ENCODE results near the gene DDRGK1.
"Not testable (repeated sequence)": the region's sequence is repeated elsewhere in the genome, so short reads cannot be mapped to it uniquely, and the experiment has no call there.

DDRGK1 gene

DNA sequence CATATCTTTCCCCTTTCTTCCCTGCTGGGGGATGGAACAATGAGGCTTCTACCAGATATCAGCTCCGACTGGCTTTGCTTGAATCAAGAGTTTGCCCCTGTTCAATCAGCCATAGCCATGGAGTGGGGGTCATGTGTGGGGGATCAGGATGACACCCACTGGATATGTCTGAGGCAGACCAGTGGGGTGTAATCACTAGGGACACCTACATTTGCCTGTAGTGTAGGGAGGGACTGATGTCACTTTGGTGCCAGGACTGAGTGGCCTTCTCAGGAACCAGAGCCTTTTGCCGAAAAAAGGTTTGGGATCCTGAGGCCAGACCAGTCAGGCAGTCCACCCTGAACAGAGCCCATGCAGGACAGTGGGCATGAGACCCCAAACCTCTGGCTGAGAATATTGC lies 5.9 kb upstream of the DDRGK1 start:
- no peak for DNase-seq

DNA sequence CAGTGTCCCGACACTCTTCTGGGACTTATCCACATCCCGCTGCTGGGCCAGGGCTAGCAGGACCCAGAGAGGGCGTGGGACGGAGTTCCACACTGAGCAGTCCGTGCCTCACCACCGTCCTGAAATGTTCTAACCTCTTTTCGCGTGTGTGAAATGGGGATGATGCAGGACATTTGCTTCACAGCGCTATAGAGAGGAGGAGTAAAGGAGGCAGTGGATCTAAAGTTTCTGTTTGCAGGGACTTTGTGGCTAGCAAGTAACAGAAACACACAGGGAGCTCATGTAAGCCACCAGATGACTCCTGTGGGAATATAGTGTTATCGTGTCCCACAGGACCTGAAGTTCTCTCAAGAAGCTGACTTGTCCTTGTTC lies 5.5 kb upstream of the DDRGK1 start:
- DNase-seq = no peak

DNA sequence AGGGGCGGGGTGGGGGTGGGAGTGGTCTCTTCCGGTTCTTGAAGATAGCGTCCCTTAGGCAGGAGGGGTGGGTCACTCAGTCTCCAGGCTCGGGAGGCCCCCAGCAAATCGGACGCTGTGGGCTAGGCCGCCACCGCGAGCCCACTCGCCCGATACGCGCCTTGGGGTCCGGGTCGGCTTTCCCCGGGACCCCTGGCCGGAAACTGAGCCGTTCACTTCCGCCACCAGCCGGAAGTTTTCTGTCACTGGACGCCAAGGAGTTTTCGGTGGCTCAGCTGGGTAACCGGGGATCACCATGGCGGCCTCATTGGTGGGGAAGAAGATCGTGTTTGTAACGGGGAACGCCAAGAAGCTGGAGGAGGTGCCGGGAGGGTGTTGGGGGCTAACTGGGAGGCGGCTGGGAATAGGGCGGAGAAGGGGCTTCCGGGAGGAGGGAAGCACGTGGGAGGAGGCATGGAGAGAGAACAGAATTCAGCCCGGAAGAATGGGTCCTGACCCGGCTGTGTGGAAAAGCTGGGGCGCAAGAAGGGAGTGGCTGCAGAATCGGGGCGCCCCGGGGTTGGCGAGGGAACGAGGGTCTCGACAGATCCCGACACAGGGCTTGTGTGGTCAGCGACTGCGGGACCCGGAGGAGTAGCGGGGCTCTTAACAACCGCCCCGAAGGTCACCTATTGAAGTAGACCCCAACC lies 4.9 kb upstream of the DDRGK1 start, which contains the start of gene ITPA:
Gene ITPA, plus strand, starts transcription at position 242 of the 689 bp plus-strand sequence. Its CDS starts 54 bp downstream, at position 296.
- DNase-seq = peak; percentile 49

DNA sequence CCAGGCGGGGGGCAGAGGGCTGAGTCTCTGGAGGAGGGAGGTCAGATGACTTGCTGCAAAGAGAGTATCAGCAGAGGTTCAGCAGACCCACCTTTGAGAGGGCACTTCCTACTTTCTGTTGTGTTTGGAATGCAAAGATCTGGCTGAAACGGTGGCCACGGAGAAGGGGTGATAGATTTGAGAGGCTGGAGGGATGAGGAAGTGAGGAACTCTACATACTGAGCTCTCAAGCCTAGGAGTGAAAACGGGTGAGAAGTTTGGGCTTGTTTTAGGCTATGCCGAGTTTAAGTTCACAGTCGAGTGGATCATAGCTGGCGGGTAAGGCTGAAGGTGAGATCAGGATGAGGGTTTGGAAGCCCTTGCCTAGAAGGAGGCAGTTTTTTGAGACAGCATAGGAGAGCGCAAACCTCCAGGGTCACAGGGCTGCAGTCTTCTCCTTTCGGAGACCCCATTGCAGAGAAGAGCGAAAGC lies 4.3 kb upstream of the DDRGK1 start:
- DNase-seq = no peak

DNA sequence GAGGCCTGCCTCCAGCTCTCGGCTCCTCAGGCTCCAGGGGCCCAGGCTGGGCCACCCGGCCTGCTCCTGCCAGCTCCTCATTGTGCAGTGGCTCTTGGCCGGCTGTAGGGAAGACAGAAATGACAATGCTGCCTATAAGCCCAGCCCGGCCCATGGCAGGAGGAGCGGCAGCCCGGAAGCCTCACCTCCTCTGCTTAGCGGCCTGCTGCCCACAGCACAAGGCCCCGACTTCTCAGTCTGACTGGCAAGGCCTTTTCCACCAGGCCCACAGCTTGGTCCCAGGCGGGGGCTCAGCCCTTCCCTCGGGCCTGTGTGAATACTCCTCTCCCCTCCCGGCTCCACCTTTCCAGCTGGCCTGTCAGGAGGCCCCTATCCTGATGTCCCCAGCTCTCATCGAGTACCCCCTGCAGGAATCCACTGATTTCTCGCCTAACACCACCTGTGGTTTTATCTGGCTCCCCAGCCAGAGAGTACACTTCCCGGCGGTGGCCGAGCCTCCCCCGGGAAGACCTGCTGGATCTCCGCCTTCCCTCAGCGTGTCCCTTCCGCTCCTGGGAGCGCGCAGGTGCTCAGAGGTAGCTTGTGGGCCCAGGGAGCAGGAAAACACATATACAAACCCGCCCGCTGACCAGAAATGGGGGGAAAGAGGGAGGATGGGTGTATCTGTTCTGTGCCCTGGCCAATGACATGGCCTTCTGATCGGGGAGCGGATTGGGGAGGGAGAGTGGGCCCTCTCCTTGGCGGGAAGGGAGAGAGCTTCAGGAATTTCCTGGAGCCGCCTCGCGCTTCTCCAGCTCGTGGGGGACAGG lies 963 bp downstream of the DDRGK1 start:
- peak; percentile 31 for DNase-seq

DNA sequence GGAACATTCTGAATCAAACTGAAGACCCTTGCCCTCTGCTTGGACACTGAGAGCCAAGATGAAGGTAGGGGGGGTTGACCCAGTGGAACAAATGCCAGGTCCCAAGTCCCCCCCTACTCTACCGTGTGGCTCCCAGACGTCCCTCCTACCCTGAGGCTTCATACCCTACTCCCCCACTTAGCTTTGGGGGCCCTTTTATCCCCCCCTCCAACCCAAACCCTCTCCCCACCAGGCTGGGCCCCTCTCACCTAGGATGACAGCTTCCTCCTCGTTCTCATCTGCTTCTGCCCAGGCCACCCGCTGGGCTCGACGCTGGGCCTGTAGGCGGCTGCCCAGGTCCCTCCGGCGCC lies 1.5 kb downstream of the DDRGK1 start:
- no peak for DNase-seq

DNA sequence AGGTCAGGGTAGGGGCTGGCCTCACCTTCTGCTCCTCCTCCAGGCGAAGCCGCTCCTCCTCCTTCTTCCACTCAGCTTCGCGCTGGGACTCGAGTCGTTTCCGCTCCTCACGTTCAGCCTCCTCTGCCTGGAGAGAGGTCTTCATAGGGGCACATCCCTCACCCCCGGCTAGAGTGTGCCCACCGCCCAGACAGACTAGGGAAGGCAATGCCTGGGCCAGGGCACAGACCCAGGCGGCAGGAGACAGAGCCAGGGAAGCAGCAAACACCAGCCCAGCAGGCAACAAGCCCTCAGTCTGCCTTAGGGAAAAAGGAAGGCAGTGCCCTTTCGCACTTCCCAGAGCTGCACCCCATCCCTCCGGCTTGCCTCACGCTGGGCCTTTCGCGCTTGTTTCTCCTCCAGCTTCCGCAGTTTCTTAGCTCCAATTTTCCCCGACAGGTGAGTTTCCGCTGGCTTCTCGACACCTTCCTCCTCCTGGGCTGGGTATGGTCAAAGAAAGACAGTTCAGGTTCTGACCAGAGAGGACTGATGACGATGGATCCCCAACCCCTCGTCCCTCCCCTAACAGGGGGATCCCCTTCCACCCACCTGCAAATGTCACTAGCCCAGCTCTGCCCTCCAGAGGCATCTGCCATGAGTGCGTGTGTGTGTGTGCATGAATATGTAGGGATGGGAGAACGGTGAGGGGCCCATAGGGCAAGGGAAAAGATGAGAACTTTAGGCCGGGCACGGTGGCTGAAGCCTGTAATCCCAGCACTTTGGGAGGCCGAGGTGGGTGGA lies 4.3 kb downstream of the DDRGK1 start:
- no peak for DNase-seq

DNA sequence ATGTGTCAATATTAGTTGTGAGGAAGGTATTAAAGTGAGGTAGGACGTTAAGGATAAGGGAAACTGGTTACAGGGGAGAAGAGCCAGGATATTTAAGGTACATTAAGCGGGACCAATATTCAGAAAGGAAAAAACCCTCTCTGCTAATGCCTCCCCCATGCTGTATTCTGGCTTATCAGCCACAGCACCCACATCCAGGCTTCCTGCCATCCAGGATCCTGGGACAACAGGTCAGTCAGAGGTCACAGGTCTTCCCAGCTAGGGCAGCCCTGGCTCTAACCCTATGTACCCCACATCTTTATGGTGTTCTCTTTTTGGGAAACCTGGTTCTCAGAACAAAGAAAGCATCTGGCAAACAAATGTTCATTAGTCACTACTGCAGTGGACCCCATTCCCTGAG lies 5.3 kb downstream of the DDRGK1 start:
- no peak for DNase-seq

DNA sequence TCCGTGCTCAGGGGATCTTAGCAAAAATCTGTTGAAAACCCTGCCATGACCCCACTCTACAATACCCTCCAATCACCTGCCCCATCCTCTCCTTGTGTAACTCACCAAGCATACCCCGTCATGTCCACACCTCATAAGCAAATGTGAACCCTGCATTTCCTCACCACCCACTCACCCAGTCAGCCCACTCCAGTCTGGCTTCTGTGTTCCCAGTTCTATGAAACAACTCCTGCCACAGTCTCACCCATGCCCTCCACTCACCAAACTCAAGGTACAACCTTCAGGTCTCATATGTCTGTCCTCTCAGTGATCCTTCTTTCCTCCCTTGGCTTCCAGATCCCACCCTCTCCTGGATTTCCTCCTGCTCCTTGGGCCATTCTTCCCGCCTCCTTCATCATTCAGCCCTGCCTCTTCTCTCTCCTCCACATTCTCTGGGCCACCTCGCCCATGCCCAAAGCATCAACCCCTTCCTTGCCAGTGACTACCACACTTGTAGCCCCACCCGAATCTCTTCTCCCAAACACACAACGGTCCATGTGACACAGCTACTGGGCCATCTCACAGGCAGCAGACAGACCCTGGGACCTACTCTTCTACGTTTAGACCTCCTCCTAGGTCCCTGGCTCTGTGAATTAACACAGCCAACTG lies 8.8 kb downstream of the DDRGK1 start:
- DNase-seq = no peak

DNA sequence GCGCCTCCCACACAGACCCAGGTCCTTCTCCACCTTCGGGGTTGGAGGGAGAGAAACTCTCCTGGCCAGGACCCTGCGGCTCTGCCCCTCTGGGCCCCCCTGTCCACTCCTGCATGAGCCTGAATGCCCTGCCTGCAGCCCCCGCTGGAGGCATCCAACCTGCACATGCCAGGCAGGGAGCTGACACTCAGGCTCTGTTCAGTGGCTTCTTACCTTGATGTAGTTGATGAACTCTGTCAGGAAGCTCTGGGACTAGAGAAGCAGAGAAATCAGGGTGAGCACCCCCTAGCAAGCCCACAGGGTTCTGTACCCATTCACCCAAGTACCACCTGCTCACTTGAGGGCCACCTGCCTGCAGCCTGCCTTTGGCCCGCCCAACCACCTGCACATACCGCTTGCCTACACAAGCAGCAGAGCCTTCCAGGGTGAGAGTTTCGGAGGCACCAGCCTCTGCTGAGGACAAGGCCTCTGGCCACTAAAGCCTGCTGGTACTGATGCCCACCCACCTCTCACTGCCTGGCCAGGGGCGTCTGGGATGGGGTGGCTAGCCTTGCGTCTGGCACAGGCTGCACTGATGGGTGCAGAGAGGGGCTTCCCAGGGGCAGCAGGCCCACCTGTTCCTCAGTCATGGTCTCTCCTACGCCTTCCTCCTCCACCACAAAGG lies 9.7 kb downstream of the DDRGK1 start:
- no peak for DNase-seq

DNA sequence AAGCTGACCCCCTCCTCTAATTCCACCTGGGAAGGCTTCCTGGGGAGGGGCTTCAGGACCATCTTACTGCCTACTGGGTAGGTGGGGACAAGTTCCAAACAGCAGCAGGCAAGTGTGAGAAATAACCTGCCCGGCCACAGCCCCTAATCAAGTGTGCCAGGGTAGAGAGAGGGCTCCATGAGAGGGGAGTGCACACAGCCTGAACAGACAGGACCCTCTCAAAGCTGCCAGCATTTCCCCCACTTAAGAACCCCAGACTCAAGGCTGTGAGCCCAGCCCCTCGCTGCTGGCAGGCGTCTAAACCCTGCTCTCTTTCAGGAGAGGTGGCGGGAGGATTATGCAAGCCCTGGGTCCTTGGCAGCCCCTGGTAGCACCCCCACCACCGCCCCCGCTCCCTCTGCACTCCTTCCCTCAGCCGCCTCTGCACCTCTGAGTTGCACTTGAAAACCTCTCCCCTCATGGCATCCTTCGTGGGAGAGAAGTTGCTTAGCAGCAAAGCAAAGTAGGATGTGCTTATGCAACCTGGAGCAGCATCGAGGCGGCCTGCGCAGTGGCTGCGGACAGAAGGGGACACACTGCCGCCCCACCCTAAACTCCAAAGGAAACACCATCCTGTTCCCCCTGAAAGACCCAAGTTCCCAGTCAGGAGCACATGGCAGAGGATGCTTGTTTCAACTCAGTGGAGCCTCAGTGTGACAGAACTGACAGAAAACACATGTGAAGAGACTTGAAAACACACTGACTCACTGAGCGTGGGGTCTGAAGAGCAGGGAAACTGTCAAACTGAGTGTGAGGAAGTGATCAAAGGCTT lies 10.5 kb downstream of the DDRGK1 start:
- DNase-seq = no peak

DNA sequence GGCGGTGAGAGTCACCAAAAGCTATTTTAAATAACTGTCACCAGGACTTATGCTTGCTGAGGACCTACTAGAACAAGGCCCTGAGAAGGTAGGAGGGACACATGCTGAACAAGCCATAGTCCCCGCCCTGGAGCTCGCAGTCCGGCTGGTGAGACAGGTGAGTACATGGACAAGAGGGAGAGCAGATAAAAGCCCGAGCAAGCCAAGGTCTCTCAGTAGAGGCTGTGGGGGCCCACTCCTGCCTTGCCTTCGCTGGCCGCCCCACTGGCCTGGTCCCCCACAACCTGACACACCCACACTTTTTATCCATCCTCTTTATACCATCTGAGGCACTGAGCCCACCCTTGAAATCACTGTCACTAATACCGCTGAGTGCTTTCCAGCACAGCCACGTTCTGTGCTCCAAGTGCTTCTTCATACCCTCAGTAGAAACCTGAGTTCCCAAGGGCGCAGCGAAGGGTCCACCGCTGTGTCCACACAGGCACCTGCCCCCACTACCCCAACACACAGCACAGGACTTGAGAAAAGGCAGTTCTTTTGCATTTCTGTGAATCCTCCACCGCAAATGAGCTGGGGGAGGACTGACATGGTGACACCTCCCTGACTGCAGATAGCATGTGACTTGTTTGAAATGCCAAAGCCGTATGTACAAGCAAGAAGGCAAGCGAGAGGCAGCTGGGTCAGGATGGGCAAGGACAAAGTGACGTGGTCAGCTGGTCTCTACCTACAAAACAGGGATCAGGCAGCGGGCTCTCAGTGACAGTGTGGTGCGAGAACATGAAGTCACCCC lies 12.1 kb downstream of the DDRGK1 start:
- no peak for DNase-seq

DNA sequence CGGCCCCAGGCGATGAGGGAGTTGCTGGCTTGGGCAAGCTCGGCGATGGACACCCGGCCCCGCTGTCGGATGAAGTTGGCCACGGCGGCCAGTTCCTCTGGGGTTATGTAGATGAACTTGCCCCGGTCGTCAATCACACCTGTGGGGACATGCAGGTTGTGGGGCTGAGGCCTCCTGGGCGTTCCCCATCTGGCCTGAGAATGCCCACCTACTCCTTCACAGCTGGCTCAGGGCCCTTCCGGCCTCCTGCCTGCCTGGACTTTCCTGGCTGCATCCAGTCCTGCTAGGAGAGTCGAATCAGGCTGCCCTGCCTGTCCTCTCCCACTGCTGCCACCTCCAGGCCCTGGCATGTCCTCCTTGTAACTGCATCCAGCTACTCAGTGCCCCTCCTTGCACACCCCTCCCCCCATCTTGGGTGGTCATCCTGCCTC lies 13.8 kb downstream of the DDRGK1 start:
- DNase-seq = no peak

DNA sequence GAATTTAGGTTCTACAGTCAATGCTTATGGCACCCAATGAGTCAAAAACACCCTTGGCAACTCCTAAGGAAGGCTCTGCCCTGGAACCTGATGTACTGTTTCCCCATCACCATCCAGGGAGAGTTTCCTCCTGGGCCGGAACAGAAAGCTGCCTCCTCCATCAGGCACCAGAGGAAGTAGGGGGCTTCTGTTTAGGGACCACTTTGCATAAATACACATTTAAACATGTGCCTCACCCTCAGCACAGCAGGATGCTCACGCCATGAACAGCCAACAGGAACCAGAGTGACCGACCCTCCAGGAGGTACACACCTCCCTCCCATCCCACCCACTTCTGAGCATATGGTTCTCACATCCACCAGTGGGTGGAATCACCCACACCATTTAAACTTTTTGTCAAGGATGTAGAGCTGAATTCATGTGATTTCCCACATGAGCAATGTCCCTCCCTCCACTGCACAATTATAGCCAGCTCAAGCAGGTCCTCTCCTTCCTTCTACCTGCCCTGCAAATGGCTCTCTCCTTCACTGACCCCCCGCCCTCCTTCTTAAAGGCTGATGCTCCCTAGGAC lies 14.8 kb downstream of the DDRGK1 start:
- DNase-seq = no peak

DNA sequence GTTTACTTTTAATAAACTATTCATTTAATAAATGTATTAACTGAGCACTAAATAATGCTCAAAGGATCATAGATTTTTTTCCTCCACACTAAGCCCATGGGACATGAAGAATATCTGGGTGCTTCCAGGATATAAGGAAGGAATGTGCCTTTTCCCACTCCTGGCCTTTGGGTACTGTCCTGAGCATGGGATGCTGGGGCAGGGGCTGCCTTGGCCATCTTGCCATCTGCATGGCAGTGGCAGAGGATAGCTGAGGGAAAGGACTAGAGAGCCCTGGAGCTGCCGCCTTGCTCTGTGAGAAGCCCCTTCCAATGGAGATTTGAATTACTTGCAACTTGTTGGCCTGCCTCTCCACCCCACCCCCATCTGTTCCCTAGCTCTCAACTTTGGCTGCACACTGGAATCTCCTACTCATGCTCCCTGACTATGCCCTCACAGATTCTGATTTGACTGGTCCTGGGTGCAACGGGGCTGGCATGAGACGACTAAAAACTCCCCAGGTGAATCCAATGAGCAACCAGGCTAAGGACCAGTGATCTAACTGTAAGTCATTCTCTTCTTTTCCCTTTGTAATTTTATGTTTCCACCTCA lies 15.6 kb downstream of the DDRGK1 start:
- DNase-seq = no peak

DNA sequence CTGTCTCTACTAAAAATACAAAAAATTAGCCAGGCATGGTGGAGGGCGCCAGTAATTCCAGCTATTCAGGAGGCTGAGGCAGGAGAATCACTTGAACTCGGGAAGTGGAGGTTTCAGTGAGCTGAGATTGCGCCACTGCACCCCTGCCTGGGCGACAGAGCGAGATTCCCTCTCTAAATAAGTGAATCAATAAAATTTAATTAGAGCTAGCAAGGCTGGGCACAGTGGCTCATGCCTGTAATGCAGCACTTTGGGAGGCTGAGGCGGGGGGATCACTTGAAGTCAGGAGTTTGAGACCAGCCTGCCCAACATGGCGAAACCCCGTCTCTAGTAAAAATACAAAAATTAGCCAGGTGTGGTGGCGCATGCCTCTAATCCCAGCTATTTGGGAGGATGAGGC lies 16.6 kb downstream of the DDRGK1 start:
- not testable (repeated sequence) for DNase-seq

DNA sequence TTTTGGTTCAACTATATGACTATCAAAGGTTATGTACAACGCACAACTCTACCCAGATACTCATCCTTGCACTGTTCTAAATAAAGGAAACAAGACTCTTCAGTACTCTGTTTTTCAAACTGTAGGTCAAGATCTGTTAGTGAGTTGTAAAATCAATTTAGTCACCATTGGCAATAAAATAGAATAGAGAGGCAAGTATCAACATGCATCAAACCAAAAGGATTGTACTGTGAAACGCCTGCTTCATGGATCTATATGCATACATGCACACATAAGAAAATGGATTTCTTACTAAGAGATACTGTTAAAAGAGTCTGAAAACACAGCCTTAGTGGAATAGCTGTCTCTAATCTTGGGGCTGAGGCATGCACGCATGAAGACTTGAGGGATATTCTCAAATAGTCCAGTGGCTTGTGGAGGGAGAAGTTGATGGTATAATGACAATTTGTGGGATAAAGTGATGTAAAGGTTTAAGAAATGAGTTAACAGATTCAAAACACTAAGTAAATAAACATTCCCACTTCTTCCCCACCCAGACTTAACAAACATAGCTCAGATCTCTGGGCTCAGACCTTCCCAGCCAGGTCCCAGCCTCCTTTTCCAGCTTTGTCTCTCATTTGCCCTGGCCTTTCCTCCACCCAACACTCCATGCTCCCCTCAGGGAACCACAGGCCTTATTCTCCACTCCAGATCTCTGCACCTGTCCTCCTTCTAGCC lies 20.4 kb downstream of the DDRGK1 start:
- no peak for DNase-seq

DNA sequence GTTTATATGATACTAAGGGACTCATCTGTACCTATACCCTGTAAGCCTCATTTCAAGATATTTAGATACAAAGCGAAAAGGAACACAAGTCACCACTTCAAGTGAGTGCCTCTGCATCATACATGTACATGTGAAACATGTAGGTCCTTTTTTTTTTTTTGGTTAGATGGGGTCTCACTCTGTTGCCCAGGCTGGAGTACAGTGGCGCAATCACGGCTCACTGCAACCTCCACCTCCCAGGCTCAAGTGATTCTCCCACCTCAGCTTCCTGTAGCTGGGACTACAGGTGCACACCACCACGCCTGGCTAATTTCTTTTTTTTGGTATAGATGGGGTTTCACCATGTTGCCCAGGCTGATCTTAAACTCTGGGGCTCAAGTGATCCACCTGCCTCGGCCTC lies 22.1 kb downstream of the DDRGK1 start:
- not testable (repeated sequence) for DNase-seq

DNA sequence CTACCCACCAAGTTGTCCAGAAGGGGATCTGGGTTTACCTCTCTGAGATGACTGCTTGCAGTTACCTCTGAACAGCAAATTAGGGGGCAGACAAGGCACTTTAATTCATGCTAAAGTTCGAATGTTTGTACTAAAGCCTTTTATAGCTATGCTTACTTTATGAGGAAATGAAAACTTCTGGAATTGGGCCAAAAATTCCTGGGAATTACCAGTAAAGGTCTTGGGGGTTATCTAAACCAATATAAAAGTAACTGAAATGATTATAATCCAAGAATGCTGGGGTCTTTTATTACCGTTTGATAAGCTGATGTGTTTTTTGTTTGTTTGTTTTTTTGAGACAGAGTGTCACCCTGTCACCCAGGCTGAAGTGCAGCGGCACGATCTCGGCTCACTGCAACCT lies 23.2 kb downstream of the DDRGK1 start:
- DNase-seq = no peak
